ENCODE measurements around the gene SLC19A3. TPM values are rescaled to one million over a fixed set of nuclear protein-coding genes. Genes with fewer than 3 reads are reported as not detected.
"Not testable (repeated sequence)": the region's sequence is repeated elsewhere in the genome, so short reads cannot be mapped to it uniquely, and the experiment has no call there.

The SLC19A3 gene
- not detected for polyA plus RNA-seq

DNA sequence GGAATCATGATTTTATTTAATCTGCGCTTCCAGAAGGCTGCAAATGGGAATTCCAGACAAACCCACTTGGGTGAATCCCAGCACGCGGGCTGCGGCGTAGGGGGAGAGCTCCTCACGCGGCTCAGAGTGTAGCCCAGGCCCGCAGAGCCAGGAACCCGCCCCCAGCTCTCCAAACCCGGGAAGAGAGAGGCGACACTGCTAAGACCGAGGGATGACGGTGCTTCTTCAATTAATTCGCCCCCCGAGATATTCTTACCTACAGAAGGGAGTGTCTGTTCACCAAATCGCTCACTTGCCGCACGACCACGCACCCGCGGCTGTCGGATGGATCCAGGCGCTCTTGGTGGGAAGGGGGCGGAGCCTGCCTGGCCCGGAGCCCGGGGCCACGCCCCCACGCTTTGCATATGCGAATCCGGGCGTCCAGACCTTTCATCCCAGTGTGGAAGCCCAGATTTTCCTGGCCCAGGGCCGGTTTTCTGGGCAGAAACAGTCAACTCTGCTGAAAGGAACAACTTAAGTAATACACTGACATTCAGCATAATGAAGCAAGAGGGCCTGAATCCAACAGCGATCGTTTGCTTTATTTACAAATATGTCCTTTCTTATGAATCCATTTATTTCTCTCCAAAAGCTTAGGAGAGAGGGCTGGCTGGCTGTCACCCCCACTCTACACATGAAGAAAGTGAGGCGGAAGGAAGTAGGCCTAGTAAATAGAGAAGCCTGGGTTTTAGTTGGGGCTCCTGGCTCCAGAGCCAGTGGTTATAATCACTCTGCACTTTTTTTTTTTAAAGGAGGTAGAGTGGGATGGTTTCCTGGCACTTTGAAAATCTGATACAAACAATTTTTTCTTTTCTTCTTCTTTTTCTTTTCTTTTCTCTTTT, at the start of gene SLC19A3:
Gene SLC19A3, minus strand, starts transcription at position 342 of the 881 bp plus-strand sequence. CDS start 15,710 bp downstream, outside the sequence.
- Mint-ChIP-seq H3K27ac (peak within 1 kb of the TSS in 1 of 3 donors; percentile 32), H3K27me3 (peaks cover 24% of the 10 kb centered on the region), H3K4me1 (no peaks in the 10 kb centered on the region), H3K36me3 (peaks cover 2% of the 10 kb centered on the region), H3K4me3 (peak within 1 kb of the TSS in 1 of 4 donors; percentile 32), H3K9me3 (no peaks in the 10 kb centered on the region)

DNA sequence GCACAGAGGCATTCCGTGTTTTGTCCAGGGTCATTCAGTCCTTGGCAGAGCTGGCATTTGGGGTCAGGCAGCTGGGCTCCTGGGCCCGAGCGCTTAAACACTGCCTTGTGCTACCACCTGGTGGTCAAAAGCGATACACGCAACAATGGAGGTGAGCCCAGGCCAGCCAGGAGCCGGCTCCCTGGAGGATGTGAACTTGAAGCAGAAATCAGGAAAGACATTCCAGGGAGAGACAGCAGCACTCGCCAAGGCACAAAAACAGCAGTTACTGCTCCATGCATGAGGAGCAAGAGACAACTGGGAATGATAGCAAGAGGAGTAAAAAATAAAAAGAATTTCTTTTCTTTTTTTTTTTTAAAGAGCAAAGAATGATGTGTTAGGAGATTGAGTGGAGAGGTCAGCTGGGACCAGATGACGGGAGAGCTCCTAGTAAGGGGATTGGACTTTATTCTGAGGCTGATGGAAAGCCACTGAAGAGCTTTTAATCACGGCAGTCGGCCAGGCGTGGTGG, 48.6 kb upstream of the SLC19A3 start:
- no peak overlapping the region for H3K27ac Mint-ChIP-seq
- H3K27me3 Mint-ChIP-seq: no peaks in the 10 kb centered on the region

DNA sequence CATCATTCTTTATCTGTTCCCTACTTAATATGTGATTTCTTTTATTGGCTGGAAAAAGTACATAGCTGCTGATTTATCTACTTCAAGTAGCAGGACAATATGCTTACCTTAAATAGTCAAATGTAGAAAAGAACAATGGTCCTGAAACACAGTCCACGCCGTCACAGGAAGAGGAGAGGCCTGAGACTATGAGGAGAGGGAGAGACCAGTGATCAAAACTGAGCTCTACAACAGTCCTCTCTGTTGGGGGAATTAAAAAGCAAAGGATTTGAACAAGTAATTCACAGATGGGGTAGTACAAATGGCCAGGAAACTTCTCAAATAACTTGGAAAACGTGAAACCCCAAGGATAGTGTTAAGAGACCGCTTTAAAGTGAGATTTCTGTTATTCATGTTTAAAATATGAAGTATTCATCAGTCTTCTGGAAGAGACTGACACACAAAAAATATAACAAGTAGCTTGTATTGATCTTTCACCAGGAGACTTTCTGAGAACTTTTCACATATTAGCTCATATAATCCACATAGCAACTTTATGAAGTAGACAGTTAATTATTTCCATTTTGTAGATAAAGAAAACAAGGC, 48.1 kb upstream of the SLC19A3 start:
- Mint-ChIP-seq H3K27ac (no peak overlapping the region), H3K4me1 (peaks cover 0 to 4% (median 2%) of the 10 kb centered on the region in 3 donors), H3K36me3 (peaks cover 1% of the 10 kb centered on the region), H3K27me3 (no peaks in the 10 kb centered on the region), H3K4me3 (no peak overlapping the region), H3K9me3 (peaks cover 0 to under 1% (median 0%) of the 10 kb centered on the region in 3 donors)

More for the DNA sequence above, 48.6 kb upstream of the SLC19A3 start:
- H3K9me3 Mint-ChIP-seq: no peaks in the 10 kb centered on the region
- H3K36me3 Mint-ChIP-seq: no peaks in the 10 kb centered on the region
- H3K4me1 Mint-ChIP-seq: peaks cover 0 to 4% (median 2%) of the 10 kb centered on the region in 3 donors
- H3K4me3 Mint-ChIP-seq: no peak overlapping the region

DNA sequence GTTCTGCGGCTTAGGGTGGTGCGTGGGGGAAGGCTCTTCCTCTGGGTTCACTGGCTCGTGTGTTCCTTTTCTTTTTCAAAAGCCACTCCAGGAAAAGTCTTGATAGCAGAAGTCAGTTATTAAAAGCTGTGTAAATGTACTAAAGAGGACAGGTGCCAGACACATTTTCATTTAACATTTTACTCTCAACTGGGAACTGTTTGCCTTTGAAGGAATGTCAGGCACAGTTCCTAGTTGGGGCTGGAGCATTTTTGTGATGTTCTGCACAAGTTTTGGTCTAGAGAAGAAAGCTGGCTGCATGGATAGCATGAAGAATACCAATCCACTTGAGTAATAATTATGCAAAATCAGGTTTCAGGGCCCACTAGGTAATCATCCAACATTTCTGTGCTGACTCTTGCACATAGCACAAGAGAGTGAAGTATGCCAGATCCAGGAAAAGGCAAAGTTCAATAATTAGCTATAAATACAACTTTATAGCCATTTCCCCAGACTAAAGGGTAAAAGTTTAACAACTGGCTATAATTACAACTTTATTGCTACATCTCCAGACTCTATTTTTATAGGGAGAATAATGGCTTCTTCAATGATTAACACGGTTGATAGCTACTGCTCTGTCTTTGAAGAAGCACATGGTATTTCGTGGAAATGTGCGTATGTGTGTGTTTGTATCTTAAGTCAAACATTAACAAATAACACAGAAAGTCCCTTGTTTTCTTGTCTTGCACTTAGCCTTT, 44.1 kb upstream of the SLC19A3 start:
- H3K27me3 Mint-ChIP-seq: no peaks in the 10 kb centered on the region
- H3K36me3 Mint-ChIP-seq: peaks cover 4% of the 10 kb centered on the region
- no peak overlapping the region for H3K4me3 Mint-ChIP-seq
- H3K4me1 Mint-ChIP-seq: peaks cover 0 to 5% (median 5%) of the 10 kb centered on the region in 3 donors
- peaks cover 0 to 2% (median 0%) of the 10 kb centered on the region in 3 donors for H3K9me3 Mint-ChIP-seq
- no peak overlapping the region for H3K27ac Mint-ChIP-seq

DNA sequence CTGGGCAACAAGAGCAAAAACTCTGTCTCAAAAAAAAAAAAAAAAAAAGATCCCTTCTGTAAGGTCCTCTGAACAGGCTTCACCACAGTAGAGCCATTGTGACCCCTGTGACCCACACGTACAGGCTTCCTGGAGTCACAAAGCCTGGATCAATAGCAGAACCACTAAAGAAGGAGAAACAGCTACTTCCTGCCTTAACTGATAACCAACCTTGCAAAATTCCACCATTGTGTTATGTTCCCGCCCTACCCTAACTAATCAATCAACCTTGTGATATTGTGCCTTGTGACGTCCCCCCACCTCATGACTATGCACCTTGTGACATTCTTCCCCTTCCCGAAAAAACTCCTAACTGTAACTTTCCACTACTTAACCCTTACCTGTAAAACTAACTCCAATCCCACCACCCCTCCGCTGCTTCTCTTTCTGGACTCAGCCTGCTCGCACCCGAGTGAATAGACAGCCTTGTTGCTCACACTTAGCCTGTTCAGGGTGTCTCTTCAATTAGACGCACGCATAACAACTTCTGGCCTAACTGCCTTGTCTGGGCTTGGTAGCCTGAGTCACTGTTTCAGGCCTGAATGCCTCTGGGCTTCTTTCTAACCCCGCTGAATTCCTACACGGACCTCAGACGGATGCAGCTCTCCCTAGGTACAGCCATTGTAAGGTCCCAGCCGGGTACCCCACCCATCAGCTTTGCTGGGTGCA, 41.7 kb upstream of the SLC19A3 start:
- Mint-ChIP-seq H3K36me3 (peaks cover 4% of the 10 kb centered on the region), H3K27me3 (no peaks in the 10 kb centered on the region), H3K27ac (no peak overlapping the region), H3K4me1 (peaks cover 0 to 3% (median 1%) of the 10 kb centered on the region in 3 donors), H3K4me3 (no peak overlapping the region), H3K9me3 (peaks cover 0 to 2% (median 0%) of the 10 kb centered on the region in 3 donors)

DNA sequence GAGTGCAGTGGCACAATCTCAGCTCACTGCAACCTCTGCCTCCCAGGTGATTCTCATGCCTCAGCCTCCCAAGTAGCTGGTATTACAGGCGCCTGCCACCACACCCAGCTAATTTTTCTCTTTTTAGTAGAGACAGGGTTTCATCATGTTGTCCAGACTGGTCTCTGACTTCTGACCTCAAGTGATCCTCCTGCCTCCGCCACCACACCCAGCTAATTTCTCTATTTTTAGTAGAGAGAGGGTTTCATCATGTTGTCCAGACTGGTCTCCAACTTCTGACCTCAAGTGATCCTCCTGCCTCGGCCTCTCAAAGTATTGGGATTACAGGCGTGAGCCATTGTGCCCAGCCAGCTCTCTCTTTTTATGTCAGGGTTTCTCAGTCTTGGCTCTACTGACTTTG, 38.4 kb upstream of the SLC19A3 start:
- H3K4me1 Mint-ChIP-seq, H3K9me3 Mint-ChIP-seq, H3K4me3 Mint-ChIP-seq, H3K27ac Mint-ChIP-seq, H3K27me3 Mint-ChIP-seq, H3K36me3 Mint-ChIP-seq: not testable (repeated sequence)

DNA sequence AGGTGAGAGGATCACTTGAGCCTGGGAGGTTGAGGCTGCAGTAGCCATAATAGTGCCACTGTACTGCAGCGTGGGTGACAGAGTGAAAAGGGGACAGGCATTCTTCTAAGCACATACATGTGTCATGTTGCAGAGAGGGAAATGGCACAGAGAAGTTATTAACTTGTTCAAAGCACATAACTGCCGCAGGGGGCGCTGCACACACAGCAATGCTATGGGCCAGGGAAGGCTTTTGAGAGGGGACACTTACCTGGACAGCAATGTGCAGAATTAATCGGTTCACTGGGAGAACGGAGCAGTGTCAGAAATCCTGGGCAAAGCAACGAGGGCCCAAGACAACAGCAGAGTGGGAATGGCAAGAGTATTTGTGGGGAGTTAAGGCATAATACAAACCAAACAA, 30.3 kb upstream of the SLC19A3 start:
- no peak overlapping the region for H3K4me3 Mint-ChIP-seq
- peaks cover 3% of the 10 kb centered on the region for H3K27me3 Mint-ChIP-seq
- no peak overlapping the region for H3K27ac Mint-ChIP-seq
- no peaks in the 10 kb centered on the region for H3K4me1 Mint-ChIP-seq
- H3K9me3 Mint-ChIP-seq: peaks cover 0 to 2% (median 0%) of the 10 kb centered on the region in 3 donors
- no peaks in the 10 kb centered on the region for H3K36me3 Mint-ChIP-seq

DNA sequence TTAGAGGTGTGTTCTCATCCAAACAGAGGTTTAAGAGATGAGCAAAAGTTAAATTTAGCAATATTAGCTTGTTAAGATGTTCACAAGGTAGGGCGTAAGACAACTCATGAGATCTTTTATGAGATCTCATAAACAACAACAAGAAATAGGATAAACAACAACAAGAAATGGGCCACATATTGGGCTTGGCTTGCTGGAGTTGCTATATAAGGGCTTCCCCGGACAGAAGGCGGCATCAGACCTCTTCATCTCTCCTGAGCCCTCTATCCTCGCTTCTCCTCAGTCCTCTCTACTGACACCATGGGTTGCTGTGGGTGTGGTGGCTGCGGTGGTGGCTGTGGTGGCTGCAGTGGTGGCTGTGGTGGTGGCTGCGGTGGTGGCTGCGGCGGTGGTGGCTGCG, 27.8 kb upstream of the SLC19A3 start, which contains the start of gene SCYGR8:
Gene SCYGR8, plus strand, starts transcription at position 301 of the 400 bp plus-strand sequence. Its CDS starts 0 bp downstream, at position 301.
- no peaks in the 10 kb centered on the region for H3K4me1 Mint-ChIP-seq
- no peaks in the 10 kb centered on the region for H3K36me3 Mint-ChIP-seq
- H3K9me3 Mint-ChIP-seq: no peaks in the 10 kb centered on the region
- H3K27me3 Mint-ChIP-seq: peaks cover 3% of the 10 kb centered on the region
- no peak within 1 kb of the TSS for H3K4me3 Mint-ChIP-seq
- H3K27ac Mint-ChIP-seq: no peak within 1 kb of the TSS

DNA sequence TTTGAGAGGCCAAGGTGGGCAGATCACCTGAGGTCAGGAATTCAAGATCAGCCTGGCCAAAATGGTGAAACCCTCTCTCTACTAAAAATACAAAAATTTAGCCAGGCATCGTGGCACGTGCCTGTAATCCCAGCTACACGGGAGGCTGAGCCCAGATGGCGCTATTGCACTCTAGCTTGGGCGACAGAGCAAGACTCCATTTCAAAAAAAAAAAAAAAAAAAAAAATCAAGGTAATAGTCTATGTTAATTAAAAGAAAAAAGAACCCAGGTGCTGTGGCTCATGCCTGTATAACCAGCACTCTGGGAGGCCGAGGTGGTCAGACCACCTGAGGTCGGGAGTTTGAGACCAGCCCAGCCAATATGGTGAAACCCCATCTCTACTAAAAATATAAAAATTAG, 22.9 kb upstream of the SLC19A3 start:
- not testable (repeated sequence) for H3K9me3 Mint-ChIP-seq, H3K4me1 Mint-ChIP-seq, H3K27ac Mint-ChIP-seq, H3K36me3 Mint-ChIP-seq, H3K27me3 Mint-ChIP-seq, H3K4me3 Mint-ChIP-seq

DNA sequence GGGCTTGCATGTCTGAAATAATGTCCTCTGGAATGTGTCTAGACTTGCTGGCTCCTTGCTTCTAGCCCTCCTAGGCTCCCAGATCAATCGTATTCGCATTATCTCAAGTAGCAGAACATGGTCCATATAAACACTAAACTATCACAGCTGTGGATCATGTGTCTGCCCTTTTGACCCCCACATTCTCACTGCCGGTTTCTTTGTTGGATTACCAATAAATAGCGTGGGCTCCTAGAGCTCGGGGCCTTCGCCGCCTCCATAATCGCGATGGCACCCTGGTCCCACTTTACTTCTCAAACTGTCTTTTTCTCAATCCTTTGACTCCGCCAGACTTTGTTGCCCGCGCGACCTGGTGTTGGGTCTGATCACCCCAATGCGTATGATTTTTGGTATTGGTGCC, 21.5 kb upstream of the SLC19A3 start:
- Mint-ChIP-seq H3K4me1 (no peaks in the 10 kb centered on the region), H3K4me3 (no peak overlapping the region), H3K36me3 (no peaks in the 10 kb centered on the region), H3K9me3 (no peaks in the 10 kb centered on the region), H3K27me3 (peaks cover 2% of the 10 kb centered on the region), H3K27ac (no peak overlapping the region)

DNA sequence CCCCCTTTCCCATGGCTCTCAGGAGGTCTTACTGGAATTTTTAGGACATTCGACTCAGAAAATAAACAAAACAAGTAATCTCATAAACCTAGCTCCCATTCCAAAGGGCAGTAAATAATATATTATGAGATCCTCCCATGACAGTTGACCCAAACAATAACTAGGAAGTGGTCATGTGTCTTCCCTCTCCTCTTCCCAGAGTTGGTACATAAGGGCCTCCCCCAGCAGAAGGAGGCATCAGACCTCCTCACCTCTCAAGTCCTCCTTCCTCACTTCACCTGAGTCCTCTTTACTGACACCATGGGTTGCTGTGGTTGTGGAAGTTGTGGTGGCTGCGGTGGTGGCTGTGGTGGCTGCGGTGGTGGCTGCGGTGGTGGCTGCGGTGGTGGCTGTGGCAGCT, 10.2 kb upstream of the SLC19A3 start, which contains the start of gene SCYGR7:
Gene SCYGR7, plus strand, starts transcription at position 301 of the 400 bp plus-strand sequence. Its CDS starts 0 bp downstream, at position 301.
- Mint-ChIP-seq H3K4me1 (no peaks in the 10 kb centered on the region), H3K9me3 (no peaks in the 10 kb centered on the region), H3K4me3 (no peak within 1 kb of the TSS), H3K36me3 (peaks cover 2% of the 10 kb centered on the region), H3K27me3 (peaks cover 9% of the 10 kb centered on the region), H3K27ac (peak within 1 kb of the TSS in 1 of 3 donors; percentile 47)

DNA sequence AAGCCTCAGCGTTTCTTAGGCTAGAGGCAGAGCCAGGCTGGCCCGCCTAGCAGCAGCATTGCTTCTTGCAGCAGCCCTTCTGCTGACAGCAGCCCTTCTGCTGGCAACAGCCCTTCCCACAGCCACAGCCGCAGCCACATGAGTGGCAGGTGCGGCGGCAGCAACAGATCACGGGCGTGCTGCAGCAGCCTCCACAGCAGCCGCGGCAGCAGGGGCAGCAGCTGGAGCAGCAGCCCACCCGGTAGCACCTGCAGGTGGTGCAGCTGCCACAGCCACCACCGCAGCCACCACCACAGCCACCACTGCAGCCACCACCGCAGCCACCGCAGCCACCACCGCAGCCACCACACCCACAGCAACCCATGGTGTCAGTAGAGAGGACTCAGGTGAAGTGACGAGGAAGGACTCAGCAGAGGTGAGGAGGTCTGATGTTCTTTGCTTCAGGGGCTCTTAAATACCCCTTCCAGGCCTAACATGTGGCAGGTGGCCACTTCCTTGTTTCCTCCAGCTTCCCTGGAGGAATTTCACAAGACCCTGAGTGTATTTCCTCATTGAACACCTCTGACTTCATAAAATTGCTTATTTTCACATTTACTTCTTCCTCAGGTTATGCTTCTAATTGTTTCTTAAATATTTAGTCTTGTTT, 6.7 kb upstream of the SLC19A3 start, which contains the start of gene SCYGR6:
Gene SCYGR6, minus strand, starts transcription at position 364 of the 646 bp plus-strand sequence. Its CDS starts 0 bp downstream, at position 364.
- no peaks in the 10 kb centered on the region for H3K4me1 Mint-ChIP-seq
- H3K9me3 Mint-ChIP-seq: no peaks in the 10 kb centered on the region
- H3K27me3 Mint-ChIP-seq: peaks cover 19% of the 10 kb centered on the region
- H3K27ac Mint-ChIP-seq: no peak within 1 kb of the TSS
- H3K36me3 Mint-ChIP-seq: peaks cover 2% of the 10 kb centered on the region
- H3K4me3 Mint-ChIP-seq: no peak within 1 kb of the TSS

DNA sequence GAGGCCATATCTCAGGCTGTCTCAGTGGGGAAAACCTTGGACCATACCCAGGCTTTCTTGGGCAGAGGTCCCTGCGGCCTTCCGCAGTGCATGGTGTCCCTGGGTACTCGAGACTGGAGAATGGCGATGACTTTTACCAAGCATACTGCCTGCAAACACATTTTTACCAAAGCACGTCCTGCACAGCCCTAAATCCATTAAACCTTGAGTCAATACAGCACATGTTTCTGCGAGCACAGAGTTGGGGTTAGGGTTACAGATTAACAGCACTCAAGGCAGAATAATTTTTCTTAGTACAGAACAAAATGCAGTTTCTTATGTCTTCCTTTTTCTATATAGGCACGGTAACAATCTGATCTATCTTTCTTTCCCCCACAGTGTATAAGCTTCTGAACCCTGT, 5.0 kb upstream of the SLC19A3 start:
- not testable (repeated sequence) for H3K36me3 Mint-ChIP-seq, H3K4me1 Mint-ChIP-seq, H3K9me3 Mint-ChIP-seq, H3K27ac Mint-ChIP-seq, H3K4me3 Mint-ChIP-seq
- peaks cover 17% of the 10 kb centered on the region for H3K27me3 Mint-ChIP-seq

DNA sequence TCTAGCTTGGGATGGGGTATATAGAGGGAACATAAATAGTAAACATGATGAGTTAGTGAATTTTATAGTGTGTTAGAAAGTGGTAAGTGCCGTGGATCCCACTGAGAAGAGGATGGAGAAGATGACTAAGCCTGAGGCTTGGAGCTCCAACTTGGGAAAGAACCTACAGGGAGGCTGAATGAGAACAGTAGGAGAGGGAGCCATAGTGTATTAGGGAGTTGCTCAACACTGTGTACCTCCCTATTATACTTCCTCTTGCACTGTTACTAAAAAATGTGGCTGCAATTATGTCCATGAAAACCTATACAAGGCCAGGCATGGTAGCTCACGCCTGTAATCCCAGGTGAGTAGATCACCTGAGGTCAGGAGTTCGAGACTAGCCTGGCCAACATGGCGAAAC, 2.9 kb upstream of the SLC19A3 start:
- Mint-ChIP-seq H3K27ac (no peak overlapping the region), H3K27me3 (peaks cover 24% of the 10 kb centered on the region), H3K4me1 (no peaks in the 10 kb centered on the region), H3K4me3 (no peak overlapping the region), H3K9me3 (no peaks in the 10 kb centered on the region), H3K36me3 (peaks cover 2% of the 10 kb centered on the region)

Measured in IgD-negative memory B cell (primary cell).